GM18517 (cell line): ENCODE data around the gene TEX38.

ENCODE experiments used
- ATAC-seq: cut with Tn5 transposase; IDR thresholded peaks from one replicate; pipeline ENCODE4 v1.9.1; 2021; ENCODE audit warnings: mild to moderate bottlenecking, moderate library complexity; ENCODE audit not compliant: unreplicated experiment

Gene TEX38

GRCh38 chr1:46721204-46721603, 49.5 kb downstream of the TEX38 start:
- ATAC-seq = no peak

GRCh38 chr1:46721686-46722205, 50.1 kb downstream of the TEX38 start:
- ATAC-seq = no peak
